Measurements from ENCODE around the gene ERP44.
A peak's percentile ranks its signal among the peaks of the same experiment; 100 is the strongest.
"Not testable (repeated sequence)": the region's sequence is repeated elsewhere in the genome, so short reads cannot be mapped to it uniquely, and the experiment has no call there.

The ERP44 gene

GRCh38 chr9:100064872-100065581 lies 33.8 kb downstream of the ERP44 start:
- no peak for DNase-seq

GRCh38 chr9:100063185-100063584 lies 35.6 kb downstream of the ERP44 start:
- no peak for DNase-seq

GRCh38 chr9:100062683-100063082 lies 36.1 kb downstream of the ERP44 start:
- DNase-seq: not testable (repeated sequence)

GRCh38 chr9:100058699-100059579 lies 39.9 kb downstream of the ERP44 start:
- DNase-seq: no peak

GRCh38 chr9:100057624-100058023 lies 41.2 kb downstream of the ERP44 start:
- DNase-seq: no peak

GRCh38 chr9:100056561-100056960 lies 42.2 kb downstream of the ERP44 start:
- DNase-seq: no peak

- no peak for DNase-seq
These were observed 46.4 kb downstream of the ERP44 start for GRCh38 chr9:100052375-100052774.

GRCh38 chr9:100049551-100049950 lies 49.2 kb downstream of the ERP44 start:
- DNase-seq: no peak

- no peak for DNase-seq
These were observed 60.3 kb downstream of the ERP44 start for GRCh38 chr9:100038472-100038871.

GRCh38 chr9:100033877-100034551 lies 64.8 kb downstream of the ERP44 start:
- DNase-seq: no peak

- no peak for DNase-seq
These were observed 68.3 kb downstream of the ERP44 start for GRCh38 chr9:100030548-100030947.

GRCh38 chr9:100029251-100029650 lies 69.5 kb downstream of the ERP44 start:
- DNase-seq: no peak

GRCh38 chr9:100028201-100028784 lies 70.5 kb downstream of the ERP44 start:
- peak; percentile 29 for DNase-seq

GRCh38 chr9:100027543-100027942 lies 71.3 kb downstream of the ERP44 start:
- no peak for DNase-seq

- no peak for DNase-seq
These were observed 76.9 kb downstream of the ERP44 start for GRCh38 chr9:100021931-100022330.

- DNase-seq: no peak
These were observed 78.5 kb downstream of the ERP44 start for GRCh38 chr9:100020121-100020795.

- DNase-seq: no peak
These were observed 79.3 kb downstream of the ERP44 start for GRCh38 chr9:100019541-100019940.

GRCh38 chr9:100014846-100015245 lies 84.0 kb downstream of the ERP44 start:
- no peak for DNase-seq

- DNase-seq: no peak
These were observed 85.2 kb downstream of the ERP44 start for GRCh38 chr9:100013573-100013972.

- DNase-seq: no peak
These were observed 86.5 kb downstream of the ERP44 start for GRCh38 chr9:100012279-100012678.

- no peak for DNase-seq
These were observed 87.6 kb downstream of the ERP44 start for GRCh38 chr9:100011062-100011681.

- DNase-seq: no peak
These were observed 99.0 kb downstream of the ERP44 start for GRCh38 chr9:99999797-100000196.

All from NCI-H1436 (cell line).